Measurements from ENCODE around the gene ZNF384.

The ZNF384 gene

DNA sequence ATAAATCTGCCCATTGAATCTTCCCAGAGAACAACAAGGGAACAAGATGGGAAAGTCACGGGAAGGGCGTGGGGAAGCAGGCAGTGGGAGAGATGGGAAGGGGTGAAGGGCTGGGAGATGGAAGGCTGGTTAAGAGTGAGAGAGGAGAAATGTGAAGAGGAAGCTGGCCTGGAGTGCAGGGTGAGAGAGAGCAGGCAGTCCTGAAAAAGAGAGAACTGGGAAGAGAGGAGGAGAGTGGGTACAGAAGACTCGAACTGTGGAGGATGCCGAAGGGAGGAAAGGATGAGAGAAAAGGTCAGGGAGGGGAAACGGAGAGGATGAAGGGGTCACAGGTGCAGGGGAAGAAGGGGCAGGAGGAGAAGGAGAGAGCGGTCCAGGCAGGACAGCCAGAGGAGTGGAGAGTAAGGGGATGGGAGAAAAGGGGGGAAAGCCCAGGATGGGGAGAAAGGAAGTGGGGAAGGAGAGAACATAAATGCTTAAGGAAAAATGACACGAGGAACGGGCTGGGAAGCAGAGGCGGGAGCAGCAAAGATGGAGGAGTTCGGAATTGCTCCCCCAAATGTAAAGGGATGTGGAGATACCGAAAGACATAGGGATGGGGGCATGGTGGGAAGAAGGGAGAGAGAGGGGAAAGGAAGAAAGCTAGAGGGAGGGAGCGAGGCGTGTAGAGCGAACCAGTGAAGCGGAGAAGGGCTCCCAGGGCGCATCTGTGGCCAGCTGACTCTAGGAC lies 10.2 kb upstream of the ZNF384 start:
- FAIRE-seq = no peak

DNA sequence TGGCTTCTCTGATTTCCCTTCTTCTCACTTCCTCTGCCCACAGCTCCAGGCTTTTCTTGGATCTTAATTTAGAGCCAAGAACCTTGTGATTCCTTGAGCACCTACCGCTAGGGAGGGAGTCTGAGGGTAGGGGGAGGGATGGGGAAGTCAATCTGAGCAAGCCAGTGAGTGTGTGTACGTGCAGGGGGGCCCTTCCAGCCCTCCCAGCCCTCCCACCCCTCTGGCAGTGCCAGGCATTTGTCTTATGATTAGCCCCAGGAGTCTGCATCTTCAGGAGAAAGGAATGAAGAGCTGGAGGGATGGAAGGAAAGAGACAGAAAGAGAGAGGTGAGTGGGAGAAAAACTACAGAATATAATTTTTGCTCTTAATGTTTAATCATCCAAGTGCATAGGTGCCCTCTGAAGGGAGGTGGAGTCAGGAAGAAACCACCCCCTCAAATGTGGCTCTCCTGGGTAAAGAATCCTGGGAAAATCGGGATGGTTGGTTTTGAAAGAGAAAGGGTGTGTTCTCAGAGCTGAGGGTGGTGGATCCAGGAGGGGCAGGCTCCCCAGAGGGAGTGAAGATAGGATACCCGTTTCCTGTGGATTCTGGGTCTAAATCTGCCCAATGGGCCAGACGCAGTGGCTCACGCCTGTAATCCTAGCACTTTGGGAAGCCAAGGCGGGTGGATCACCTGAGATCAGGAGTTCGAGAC lies 9.3 kb upstream of the ZNF384 start:
- no peak for FAIRE-seq

DNA sequence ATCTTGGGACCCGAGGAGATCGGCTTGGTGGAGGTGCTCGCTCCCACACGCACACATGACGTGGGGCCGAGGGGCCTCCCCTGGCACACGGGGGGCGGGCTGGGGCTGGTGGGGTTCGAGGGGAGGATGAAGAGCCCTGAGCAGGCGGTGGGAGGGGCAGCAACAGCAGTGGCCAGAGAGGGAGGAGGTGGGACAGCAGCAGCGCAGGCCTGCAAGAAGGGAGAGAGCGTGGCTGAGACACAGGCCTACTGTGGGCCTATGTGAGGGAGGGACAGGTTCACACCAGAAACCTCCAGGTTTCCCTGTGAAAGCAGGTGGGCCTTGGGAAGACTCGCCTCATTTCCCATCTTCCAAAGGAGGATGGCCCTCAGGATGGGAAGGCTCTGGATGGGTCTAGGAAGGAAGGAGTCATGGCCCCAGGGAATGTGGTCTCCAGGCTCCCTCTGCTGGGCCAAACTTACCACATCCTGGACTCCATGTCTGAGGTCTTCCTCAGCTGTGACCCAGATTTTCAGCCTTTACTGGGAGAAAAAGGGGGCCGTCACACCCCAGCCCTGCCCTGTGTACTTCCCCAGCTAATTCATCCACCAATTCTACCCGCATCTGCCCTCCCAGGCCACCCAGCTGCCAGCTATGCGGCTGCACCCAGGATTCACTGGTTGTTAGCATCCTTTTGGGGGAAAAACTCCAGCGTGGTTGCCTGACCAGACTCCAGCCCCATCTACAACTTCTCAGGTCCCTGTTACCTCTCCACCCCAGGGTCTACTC lies 8.6 kb upstream of the ZNF384 start:
- FAIRE-seq = peak; percentile 61

DNA sequence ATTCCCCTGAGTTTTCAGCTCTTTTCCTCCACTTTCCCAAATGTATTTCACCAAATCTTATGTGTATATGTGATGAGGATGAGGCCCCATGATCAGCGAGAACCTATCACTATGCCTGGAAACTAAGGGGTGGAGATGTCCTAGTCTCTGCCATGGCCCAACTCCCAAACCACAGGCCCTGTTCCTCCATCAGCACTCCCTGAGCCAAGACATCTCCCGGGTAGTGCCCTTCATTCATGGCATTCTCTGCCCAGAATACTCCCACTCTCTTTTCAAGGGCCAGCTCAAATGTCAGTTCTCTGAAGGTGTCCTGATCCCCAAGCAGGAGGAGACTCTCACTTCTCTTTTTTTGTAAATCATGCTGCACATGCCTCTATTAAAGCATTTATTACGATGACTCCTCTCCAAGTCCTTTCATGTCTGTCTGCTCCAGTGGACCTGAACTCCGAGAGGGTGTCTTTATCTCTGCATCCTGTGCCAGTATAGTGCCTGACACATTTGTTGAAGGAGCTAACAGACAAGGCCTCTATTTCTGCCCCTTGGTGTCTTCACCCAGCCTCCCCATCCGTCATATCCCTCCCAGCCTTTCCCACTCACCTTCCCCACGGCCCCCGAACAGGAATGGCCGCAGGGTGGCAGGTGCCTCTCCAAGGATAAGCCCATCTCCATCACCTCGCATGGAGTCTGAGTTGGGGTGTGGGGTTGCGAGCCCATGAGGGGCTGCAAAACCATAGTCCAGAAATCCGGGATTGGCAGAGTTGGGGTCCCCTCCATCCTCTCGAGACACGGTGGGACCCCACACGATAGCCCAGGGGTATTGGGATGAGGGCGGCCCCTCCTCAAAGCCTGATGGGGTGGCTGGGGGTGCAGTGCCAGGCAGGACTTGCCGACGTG lies 7.8 kb upstream of the ZNF384 start:
- FAIRE-seq = no peak

DNA sequence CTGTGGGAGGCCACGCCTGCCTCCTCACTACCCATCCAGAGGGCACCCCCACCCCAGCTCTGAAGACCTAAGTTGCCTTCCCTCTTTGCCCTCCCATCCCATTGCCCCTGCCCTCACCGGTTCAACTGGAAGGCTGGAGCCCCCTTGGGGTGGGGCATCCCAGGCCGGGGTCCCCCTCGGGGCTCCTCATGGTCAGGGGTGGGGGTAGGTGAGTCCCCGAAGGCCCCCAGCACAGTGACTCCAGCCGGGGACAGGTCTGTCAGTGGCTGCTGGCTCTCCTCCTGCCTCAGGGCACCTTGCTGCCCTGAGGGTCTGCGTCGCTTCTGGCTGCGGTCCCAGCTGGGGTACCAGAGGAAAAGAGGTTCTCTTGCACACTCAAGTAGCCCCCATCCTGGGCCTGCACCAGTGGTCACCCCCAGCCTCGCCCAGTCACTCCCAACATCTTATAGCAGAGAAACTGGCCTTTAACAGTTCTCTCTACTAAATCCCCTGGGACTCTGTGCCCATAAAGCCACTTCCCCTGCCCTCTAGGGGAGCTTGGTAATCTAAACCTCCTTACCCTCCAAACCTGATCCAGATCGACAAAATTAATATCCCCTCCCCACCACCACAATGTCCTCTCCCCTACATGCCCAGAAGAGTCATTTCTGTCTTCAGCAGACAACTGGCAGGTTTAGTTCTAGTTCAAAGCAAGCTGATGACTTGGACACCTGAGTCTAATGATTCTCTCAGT lies 6.3 kb upstream of the ZNF384 start:
- FAIRE-seq = no peak

DNA sequence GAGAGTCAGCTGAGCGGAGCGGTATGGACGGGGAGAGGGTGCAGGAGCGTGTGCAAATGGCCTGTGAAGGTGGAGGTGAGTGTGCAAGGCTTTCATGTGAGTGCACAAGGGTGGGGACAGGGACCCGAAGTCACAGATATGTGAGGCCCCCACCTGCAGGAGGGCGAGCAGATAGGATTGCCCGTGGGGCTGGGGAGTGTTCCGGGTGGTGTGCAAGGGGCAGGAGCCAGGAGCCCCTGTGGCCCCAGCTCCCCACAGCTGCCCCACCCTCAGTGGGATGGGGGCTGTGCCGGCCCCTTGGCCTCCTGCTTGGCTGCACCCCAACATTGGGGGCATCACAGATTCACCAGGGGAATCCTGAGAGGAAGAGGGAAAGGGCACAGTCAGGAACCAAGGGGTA lies 5.5 kb upstream of the ZNF384 start:
- FAIRE-seq = no peak

DNA sequence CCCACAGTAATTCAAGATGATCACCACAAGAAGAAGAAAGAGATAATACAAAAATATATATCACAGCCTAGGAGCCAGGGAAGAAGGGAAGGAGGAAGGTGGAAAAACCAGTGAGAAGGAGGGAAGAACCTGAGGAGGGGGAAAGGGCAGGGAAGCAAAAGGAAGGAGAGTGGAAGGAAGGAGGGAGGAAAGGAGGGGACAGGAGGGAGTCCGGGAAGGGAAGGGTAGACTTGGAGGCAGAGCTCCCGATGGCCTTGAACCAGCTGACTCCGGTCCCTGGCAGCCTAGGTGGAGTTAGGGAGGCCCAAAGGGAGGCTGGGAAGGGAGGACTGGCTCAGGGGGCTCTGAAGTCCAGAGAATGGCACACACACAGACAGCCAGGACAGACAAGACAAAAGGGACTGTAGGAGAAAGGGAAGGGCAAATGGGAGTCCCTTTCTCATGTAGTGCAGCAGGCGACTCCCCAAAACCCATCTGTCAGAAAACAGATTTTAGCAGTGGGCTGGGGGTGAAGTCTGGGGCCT lies 4.7 kb upstream of the ZNF384 start:
- no peak for FAIRE-seq

DNA sequence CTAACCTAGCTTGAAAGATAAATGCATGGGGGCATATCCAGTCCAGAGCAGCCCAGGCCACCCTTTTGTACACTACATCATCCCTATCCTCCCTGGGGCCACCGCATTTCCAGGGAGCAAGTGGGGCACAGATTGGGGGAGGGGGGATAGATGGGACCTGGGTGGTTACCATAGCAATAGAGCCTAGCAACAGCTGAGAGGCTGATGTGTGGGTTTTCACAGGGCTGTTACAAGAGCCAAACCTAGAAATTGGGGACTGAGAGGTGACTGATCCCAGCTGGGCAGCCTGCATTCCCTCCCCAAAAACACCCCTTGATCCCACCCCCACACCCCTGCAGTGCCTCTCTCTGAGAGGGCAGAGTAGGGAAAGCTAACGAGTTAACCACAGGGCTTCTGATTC lies 3.7 kb upstream of the ZNF384 start:
- no peak for FAIRE-seq

DNA sequence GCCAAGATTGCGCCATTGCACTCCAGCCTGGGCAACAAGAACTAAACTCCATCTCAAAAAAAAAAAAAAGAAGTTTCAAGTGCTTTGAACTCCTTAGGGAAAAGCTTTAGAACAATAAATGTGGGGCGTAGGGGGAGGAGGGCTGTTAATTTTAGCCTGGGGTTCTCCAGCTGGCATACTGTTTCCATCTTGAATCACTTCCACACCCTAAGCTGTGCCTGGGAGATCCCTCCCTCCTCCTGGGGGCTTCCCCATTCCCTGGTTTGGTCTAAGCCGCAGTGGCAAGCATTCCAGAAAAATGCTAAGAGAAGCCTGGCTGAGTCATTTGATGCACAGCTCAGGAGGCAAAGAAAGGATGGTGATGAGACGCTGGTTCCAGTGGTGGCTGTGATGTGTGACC lies 2.3 kb upstream of the ZNF384 start:
- no peak for FAIRE-seq

DNA sequence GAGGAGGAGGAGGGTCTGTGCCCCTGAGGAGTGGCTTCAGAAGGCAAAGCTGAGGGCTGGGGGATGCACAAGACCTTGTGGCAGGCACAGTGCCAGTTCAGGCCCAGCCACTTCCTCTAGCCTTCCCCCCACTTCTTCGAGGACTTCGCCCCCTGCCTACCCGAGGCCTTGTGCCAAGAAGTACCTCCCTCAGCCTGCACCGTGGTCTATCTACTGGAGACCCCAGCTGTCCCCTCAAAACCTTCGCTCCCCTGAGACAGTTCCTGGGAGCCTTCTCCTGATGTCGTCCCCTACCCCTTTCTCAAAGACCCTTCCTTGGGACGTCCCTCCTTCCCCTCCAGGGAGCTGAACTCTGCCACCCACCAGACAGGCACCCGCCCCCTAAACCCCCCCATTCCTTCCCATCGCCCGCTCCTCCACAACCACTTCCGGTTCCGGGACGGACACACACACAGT lies 604 bp downstream of the ZNF384 start:
- no peak for FAIRE-seq

DNA sequence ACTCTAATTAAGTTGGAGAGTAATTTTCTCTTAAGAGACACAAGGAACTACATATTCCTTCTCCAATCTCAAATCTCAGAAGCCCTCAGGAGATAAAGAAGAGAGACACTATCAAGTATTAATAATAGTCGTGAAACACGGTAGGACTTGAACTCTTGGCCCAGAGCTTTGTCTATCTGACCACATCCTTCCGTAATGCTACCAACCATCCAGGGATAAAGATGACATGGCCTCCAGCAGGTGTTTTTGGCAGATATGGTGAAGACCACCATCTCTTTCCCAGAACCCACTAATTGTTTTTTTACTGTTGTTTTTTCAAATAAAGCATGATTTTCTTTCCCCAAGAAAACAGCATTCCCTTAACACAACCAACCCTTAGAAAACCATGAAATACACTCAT lies 3.4 kb downstream of the ZNF384 start:
- no peak for FAIRE-seq

DNA sequence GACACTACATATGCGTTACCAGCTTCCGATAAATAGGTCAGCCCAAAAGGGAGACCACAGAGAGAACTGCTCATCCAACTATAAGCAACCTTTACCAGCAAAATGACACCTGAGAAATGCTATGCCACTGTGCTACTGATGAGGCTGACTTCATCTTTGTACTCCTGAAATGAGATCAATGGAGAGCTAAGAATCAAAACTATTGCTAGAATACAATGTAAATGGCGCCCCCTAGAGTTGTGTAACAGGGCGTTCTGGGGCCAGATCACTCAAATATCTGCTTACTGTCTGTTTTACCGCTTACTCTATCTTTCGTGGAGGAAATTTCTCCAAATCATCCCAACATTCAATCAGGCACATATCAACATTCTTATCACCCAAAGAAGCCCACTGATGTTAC lies 4.6 kb downstream of the ZNF384 start:
- no peak for FAIRE-seq

DNA sequence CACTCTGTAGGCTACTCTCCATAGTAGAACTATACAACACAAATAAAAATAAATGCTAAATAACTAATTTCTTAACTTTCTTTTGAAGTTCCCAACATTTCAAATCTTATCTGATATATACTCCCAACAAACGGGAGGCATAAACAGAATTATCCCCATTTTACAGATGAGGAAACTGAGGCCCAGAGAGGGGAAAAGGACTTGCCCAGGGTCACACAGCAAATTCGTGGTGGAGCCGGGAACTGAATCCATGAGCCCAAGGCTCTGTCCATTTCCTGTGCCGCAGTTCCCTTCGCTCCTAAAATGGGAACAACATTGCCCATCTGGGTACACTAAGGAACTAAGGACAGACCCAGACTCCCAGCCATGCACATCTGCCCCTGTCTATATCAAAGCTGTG lies 12.2 kb downstream of the ZNF384 start:
- FAIRE-seq = no peak

DNA sequence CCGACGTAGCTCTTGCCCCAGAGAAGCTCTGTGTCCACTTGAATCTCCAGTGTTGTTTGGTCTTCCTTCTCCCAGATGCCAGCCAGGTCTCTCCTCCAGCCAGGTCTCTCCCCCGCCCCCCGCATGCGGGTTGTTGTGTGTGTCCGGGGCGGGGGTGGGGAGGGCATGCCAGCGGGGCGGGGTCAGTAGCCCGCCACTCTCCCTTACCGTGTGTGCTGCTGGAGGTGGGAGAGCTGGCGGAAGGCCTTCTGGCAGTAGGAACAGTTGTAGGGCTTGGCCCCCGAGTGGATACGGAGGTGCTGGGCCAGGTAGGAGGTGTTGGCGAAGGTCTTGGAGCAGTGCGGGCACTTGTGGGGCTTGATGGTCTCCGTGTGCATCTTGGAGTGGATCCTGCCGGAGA lies 17.0 kb downstream of the ZNF384 start:
- no peak for FAIRE-seq

DNA sequence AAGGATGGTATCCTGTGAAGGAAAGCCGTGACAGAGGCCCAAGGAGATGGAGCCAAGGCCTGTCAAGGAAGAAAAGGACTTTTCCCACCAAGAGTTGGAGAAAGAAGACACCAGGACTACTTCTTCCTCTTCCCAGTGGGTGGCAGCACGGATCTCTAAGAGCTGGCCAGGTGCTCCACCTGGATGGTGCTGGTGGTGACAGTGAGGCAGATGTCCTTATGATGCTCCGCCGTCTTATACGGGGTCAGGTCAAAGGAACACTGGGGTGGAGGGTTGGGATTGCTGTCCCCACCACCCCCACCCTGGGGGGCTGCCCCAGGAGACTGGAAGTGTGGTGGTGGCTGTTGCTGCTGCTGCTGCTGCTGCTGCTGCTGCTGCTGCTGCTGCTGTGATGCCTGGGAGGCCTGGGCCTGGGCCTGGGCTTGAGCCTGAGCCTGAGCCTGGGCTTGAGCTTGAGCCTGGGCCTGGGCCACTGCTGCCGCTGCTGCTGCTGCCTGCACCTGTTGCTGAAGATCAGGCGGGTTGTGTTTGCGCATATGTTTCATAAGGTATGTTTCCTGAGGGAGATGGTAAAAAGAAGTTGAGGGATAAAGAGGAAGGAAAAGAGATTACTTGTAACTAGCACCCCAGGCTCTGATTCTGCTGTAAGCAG lies 21.5 kb downstream of the ZNF384 start:
- no peak for FAIRE-seq

DNA sequence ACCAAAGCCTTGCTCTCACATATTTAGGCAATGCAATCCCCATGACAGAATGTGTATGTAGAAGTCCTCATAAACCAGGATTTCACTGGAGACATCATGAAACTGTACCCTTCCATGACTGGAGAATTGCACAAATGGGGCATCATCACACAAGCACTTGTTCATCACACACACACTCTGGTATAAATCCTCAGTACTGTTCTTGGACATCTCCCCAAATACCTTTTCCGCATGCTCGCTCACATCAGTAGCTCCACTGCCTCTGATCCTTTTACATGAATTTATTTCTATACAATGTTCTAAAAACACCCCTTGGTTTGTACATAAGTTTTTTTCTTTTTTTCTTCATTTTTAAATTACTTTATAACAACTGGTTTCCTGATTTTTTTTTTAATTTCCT lies 23.0 kb downstream of the ZNF384 start:
- no peak for FAIRE-seq

DNA sequence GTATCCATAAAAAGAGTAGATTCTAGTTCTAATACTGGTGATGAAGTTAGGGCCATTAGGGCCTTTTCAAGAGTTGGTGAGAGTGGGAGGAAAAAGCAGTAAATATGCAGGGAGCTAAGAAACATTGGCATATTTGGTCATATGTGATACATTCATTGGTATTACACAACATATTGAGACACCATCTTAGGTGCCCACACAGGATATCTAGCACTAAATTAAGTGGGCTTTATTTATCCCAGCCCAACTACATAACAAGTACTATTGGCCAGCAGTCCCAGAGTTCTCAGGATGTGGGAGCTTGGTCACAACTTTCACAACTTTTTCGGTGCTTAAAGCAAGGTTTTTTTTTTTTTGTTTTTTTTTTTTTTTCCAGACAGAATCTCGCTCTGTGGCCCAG lies 24.3 kb downstream of the ZNF384 start:
- FAIRE-seq = no peak

DNA sequence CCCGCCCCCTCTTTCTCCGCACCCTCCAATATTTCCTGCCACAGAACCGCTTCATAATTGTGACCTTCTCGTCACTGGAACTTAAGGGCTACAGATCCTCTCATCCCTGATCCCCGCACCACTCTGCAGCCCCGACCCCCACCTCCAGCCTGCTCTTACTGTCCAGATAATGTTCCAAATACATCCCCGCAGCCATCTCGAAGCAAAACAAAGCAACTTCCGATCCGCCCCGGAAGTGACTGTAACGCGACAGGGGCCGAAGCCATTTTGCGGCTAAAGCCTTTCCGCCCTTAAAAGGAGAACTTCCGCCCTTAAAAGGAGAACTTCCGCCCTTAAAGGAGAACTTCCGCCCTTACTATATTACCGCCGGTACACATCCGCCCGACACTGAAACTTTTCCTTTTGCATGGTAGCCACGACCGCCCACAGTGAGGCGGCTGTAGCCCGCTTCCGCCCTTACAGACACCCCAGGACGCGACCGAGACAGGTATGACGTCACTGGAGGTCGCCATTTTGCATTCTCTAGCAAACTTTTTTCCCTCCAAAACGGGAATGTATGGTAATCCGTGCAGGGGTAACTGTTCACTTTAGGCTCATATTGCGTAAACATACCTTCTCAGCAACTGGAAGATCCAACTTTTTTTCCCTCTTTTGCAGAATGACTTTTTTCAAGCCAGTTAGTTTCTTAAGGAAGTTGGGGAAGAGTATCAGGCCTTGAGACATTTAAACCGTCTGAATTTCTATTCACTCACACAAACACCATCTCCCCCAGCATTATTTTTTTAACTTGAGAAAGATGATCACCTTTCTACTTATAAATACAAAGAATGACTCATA lies 26.1 kb downstream of the ZNF384 start, which contains the start of gene ING4:
Gene ING4 (minus strand): TSS at position 214 of the 837 bp plus-strand sequence. CDS start 18 bp downstream, at position 196.
- peak; percentile 99 for FAIRE-seq

DNA sequence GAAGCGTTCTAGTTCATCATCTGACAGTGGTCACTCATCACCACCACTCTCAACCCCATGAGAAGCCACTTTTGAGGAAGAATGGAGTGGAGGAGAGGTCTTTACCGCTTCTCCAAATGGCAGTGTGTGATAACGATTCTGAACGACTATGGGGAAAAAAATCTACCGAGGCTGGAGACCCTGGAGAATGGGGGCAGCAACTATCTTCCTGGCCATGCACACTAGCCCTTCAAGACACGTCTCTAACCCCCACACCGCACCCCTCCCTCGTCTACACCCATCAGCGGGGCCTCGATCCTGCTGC lies 26.6 kb downstream of the ZNF384 start:
- FAIRE-seq = no peak

DNA sequence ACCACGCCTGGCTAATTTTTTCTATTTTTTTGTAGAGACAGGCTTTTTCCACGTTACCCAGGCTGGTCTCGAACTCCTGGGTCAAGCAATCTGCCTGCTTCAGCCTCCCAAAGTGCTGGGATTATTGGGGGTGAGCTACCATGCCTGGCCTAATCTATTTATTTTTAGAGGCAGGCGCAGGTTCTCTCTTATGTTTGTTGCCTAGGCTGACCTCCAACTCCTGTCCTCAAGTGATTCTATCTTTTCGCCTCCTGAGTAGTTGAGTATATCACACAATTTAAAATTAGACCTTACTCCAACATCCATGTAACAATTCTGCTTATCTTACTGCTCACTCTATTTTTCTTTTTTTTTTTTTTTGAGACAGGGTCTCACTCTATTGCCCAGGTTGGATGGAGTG lies 35.2 kb downstream of the ZNF384 start:
- no peak for FAIRE-seq
